Caco-2 (cell line): ENCODE results near the gene SPECC1L. TPM values are rescaled to one million over a fixed set of nuclear protein-coding genes. Genes with fewer than 3 reads are reported as not detected.

ENCODE experiments used
- BruUV-seq: library from RNA; stranded (reverse); fragments of 400-500 nt; replicated peaks from 2 replicates; lab custom pipeline; 2021; lab: Mats Ljungman, UMichigan
- CTCF ChIA-PET: fragments of 300-600 bp; sonication (Branson Sonifier 250); formaldehyde crosslinking; loops from one replicate; lab custom pipeline; 2022; ENCODE audit warnings: antibody characterized with exemption; lab: Charles Lee
- POLR2A ChIA-PET: fragments of 300-600 bp; sonication (Branson Sonifier 250); formaldehyde crosslinking; loops from one replicate; lab custom pipeline; 2022; ENCODE audit warnings: antibody characterized with exemption; lab: Charles Lee
- DNase-seq, 2 experiments: peaks; one replicate each; pipeline versions ENCODE4 v3.0.0 to v3.0.0-alpha.2; 2020 to 2022
- H3K27me3 ChIP-seq: replicated peaks from 2 replicates; pipeline ENCODE4 v1.6.0; 2011; ENCODE audit warnings: low read length; ENCODE audit not compliant: control insufficient read depth, insufficient read depth
- H3K36me3 ChIP-seq: 2 replicates; pipeline ENCODE4 v1.5.1; 2011; ENCODE audit warnings: low read length; ENCODE audit not compliant: control insufficient read depth, insufficient read depth
- H3K4me1 ChIP-seq: fragments of 250-450 bp; sonication (Bioruptor Pico); 2 replicates; pipeline ENCODE4 v1.5.1; 2020; ENCODE audit warnings: mild to moderate bottlenecking
- H3K4me3 ChIP-seq: 2 replicates; pipeline ENCODE4 v1.5.1; 2011; ENCODE audit warnings: low read depth, mild to moderate bottlenecking, control low read depth, low read length
- H3K9me3 ChIP-seq: fragments of 250-450 bp; sonication (Bioruptor Pico); 2 replicates; pipeline ENCODE4 v1.5.1; 2020; ENCODE audit warnings: mild to moderate bottlenecking, moderate library complexity
- H3K27ac Mint-ChIP-seq: one replicate; pipeline ENCODE4 v1.8.0; 2022; ENCODE audit warnings: mixed read lengths; ENCODE audit not compliant: unreplicated experiment
- H3K27me3 Mint-ChIP-seq: one replicate; pipeline ENCODE4 v1.8.0; 2022; ENCODE audit warnings: mixed read lengths; ENCODE audit not compliant: insufficient read depth, unreplicated experiment
- H3K36me3 Mint-ChIP-seq: one replicate; pipeline ENCODE4 v1.8.0; 2022; ENCODE audit warnings: mild to moderate bottlenecking, mixed read lengths; ENCODE audit not compliant: insufficient read depth, unreplicated experiment
- H3K4me1 Mint-ChIP-seq: one replicate; pipeline ENCODE4 v1.8.0; 2022; ENCODE audit warnings: low read depth, mixed read lengths; ENCODE audit not compliant: unreplicated experiment
- H3K4me3 Mint-ChIP-seq: one replicate; pipeline ENCODE4 v1.8.0; 2022; ENCODE audit warnings: mild to moderate bottlenecking, moderate library complexity, mixed read lengths; ENCODE audit not compliant: unreplicated experiment
- H3K9me3 Mint-ChIP-seq: one replicate; pipeline ENCODE4 v1.8.0; 2022; ENCODE audit warnings: mixed read lengths; ENCODE audit not compliant: unreplicated experiment
- CTCF ChIP-seq, 2 experiments: fragments of 200-600 bp in 1 of 2; IDR thresholded peaks; 1 replicate in 1 of 2; 2 replicates in 1 of 2; pipeline versions ENCODE4 v1.5.1 to v1.8.0; 2011 to 2022; ENCODE audit warnings: antibody characterized with exemption in 1 of 2, control low read depth in 1 of 2, inconsistent platforms in 1 of 2, low read depth in 1 of 2, low read length in 1 of 2, mild to moderate bottlenecking in 1 of 2, moderate library complexity in 1 of 2; ENCODE audit not compliant: insufficient read depth in 1 of 2, severe bottlenecking in 1 of 2, unreplicated experiment in 1 of 2
- intact Hi-C: fragments of 100-400 bp; cut with micrococcal nuclease; formaldehyde crosslinking; loops from one replicate; pipeline ENCODE4 v1.10.0; 2022; ENCODE audit not compliant: unreplicated experiment
- total RNA-seq: library from RNA; stranded (reverse); gene quantifications from 2 replicates; pipeline ENCODE4 v1.2.3, GENCODE V29; 2022

SPECC1L gene
- total RNA-seq, 1 experiment from 2014 or later = 72.8 TPM

- H3K4me3 ChIP-seq = no peak overlapping the region
- CTCF ChIA-PET = no interaction called here
- Mint-ChIP-seq H3K27ac (no peak overlapping the region), H3K36me3 (peaks cover 59% of the 10 kb centered on the region), H3K9me3 (no peaks in the 10 kb centered on the region), H3K4me1 (no peaks in the 10 kb centered on the region), H3K27me3 (no peaks in the 10 kb centered on the region), H3K4me3 (no peak overlapping the region)
- POLR2A ChIA-PET = no interaction called here
- no TSS peak for BruUV-seq
- intact Hi-C loops = no loop called here
- H3K27me3 ChIP-seq = no peaks in the 10 kb centered on the region
- no peaks in the 10 kb centered on the region for H3K4me1 ChIP-seq
- H3K9me3 ChIP-seq = no peaks in the 10 kb centered on the region
- peaks cover 2% of the 10 kb centered on the region; the same call in 1 of the 2 replicates for H3K36me3 ChIP-seq
- no peak for TF ChIP-seq CTCF (IDR thresholded peaks at IDR 0.05; ENCODE audit: insufficient read depth in 1 of 2, low read depth in 1 of 2, low read length in 1 of 2, severe bottlenecking in 1 of 2, unreplicated experiment in 1 of 2)
- no peak for DNase-seq
These were observed 68.3 kb downstream of the SPECC1L start for GRCh38 chr22:24338726-24339451.

GRCh38 chr22:24339452-24339747, 68.8 kb downstream of the SPECC1L start:
- Mint-ChIP-seq H3K9me3 (no peaks in the 10 kb centered on the region), H3K4me3 (no peak overlapping the region), H3K27ac (no peak overlapping the region), H3K4me1 (no peaks in the 10 kb centered on the region), H3K27me3 (no peaks in the 10 kb centered on the region), H3K36me3 (peaks cover 59% of the 10 kb centered on the region)
- ChIA-PET CTCF (no interaction called here), POLR2A (interaction anchor here (0.6 kb wide), 1 partner anchor 216 kb away, joined by 8 read pairs; no protein-coding TSS in a partner anchor)
- TF ChIP-seq CTCF (IDR thresholded peaks at IDR 0.05; ENCODE audit: insufficient read depth in 1 of 2, low read depth in 1 of 2, low read length in 1 of 2, severe bottlenecking in 1 of 2, unreplicated experiment in 1 of 2) = no peak
- BruUV-seq = no TSS peak
- Histone ChIP-seq H3K27me3 (no peaks in the 10 kb centered on the region), H3K9me3 (no peaks in the 10 kb centered on the region), H3K4me1 (no peaks in the 10 kb centered on the region), H3K4me3 (no peak overlapping the region), H3K36me3 (peaks cover 2% of the 10 kb centered on the region; the same call in 1 of the 2 replicates)
- no peak for DNase-seq
- intact Hi-C loops = no loop called here

GRCh38 chr22:24341627-24342026, 71.0 kb downstream of the SPECC1L start:
- Mint-ChIP-seq H3K27me3 (no peaks in the 10 kb centered on the region), H3K4me1 (peaks cover 9% of the 10 kb centered on the region), H3K36me3 (peaks cover 63% of the 10 kb centered on the region), H3K9me3 (no peaks in the 10 kb centered on the region), H3K27ac (no peak overlapping the region), H3K4me3 (no peak overlapping the region)
- no peaks in the 10 kb centered on the region for H3K9me3 ChIP-seq
- peaks cover 2% of the 10 kb centered on the region; the same call in 1 of the 2 replicates for H3K36me3 ChIP-seq
- peaks cover 7% of the 10 kb centered on the region for H3K4me1 ChIP-seq
- BruUV-seq = no TSS peak
- TF ChIP-seq CTCF (IDR thresholded peaks at IDR 0.05; ENCODE audit: insufficient read depth in 1 of 2, low read depth in 1 of 2, low read length in 1 of 2, severe bottlenecking in 1 of 2, unreplicated experiment in 1 of 2) = no peak
- H3K27me3 ChIP-seq = no peaks in the 10 kb centered on the region
- ChIA-PET POLR2A (no interaction called here), CTCF (no interaction called here)
- H3K4me3 ChIP-seq = no peak overlapping the region
- intact Hi-C loops = no loop called here
- no peak for DNase-seq
